B cell (primary cell): ENCODE measurements around the gene C6orf89.

Source experiments
- EZH2 ChIP-seq: IDR thresholded peaks from 2 replicates; pipeline ENCODE4 v1.6.1; 2012; ENCODE audit warnings: borderline replicate concordance, low read depth, mild to moderate bottlenecking, moderate library complexity, low read length; ENCODE audit not compliant: insufficient read depth, poor library complexity, severe bottlenecking
- TF ChIP-seq, protein P1 (sequence below): fragments of 200-600 bp; IDR thresholded peaks from one replicate; pipeline ENCODE4 v1.8.0; 2022; ENCODE audit warnings: antibody characterized with exemption, mild to moderate bottlenecking

DNA sequence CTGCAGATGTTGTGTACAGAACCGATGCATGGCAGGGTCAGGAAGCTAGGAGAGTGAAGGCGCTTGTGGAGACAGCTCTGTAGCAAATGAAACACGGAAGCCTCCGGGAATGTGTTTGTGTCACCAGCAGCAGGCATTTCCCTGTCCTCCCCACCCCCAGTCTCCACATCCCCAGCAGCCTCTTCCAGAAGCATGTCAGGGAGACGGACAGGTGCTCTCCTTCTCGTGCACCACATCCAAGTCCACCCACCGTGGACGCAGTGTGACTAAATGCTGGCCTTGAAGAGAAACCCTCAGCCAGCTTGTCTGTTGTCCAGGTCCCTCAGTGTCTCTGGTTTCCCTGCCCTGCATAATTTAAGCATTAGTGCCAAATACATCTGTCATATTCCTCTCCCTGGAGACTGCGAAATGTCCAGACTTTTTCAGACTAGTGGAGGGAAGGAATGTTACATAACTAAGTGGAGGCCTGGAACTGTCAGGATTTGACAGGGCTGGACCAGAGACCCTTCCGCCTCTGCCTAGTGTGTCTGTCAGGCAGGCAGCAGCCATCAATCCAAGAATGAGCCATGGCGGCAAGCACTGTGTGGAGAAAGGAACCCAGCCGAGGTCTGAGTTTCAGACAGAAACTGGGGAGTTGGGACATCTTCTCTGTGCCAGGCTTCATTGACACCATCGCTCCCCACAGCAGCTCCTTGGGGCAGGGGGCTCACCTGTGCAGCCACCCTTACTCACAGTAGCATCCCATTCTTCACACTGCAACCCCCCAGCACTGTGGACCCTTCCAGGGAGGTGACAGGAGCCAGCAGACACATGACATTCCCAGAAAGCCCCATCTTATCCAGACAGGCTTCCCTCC is 42.2 kb downstream of the C6orf89 start:
- TF ChIP-seq, protein P1, sequence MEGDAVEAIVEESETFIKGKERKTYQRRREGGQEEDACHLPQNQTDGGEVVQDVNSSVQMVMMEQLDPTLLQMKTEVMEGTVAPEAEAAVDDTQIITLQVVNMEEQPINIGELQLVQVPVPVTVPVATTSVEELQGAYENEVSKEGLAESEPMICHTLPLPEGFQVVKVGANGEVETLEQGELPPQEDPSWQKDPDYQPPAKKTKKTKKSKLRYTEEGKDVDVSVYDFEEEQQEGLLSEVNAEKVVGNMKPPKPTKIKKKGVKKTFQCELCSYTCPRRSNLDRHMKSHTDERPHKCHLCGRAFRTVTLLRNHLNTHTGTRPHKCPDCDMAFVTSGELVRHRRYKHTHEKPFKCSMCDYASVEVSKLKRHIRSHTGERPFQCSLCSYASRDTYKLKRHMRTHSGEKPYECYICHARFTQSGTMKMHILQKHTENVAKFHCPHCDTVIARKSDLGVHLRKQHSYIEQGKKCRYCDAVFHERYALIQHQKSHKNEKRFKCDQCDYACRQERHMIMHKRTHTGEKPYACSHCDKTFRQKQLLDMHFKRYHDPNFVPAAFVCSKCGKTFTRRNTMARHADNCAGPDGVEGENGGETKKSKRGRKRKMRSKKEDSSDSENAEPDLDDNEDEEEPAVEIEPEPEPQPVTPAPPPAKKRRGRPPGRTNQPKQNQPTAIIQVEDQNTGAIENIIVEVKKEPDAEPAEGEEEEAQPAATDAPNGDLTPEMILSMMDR = no peak
- no peak for TF ChIP-seq EZH2
